CD4-positive, alpha-beta T cell treated with Interleukin-10 for 1 hour (primary cell): ENCODE results near the gene CRNKL1.
"Not testable (repeated sequence)": the region's sequence is repeated elsewhere in the genome, so short reads cannot be mapped to it uniquely, and the experiment has no call there.

Experiments used
- DNase-seq: peaks from one replicate; pipeline ENCODE4 v3.0.0-alpha.2; 2020

The CRNKL1 gene

DNA sequence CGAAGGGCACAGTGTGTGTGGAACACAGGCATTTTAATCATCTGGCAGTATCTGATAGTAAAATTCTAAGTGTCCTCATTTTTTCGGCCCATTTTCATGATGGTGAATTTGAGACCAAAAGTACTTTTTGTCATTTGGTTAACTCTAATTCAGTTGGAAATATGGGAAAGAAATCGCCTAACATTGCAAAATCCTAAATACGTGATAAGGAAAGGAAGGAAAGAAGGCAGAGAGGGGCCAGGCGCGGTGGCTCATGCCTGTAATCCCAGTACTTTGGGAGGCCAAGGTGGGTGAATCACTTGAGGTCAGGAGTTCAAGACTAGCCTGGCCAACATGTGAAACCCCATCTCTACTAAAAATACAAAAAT is 48.3 kb downstream of the CRNKL1 start:
- not testable (repeated sequence) for DNase-seq

GRCh38 chr20:20003031-20003954 is 49.0 kb downstream of the CRNKL1 start:
- DNase-seq = no peak

DNA sequence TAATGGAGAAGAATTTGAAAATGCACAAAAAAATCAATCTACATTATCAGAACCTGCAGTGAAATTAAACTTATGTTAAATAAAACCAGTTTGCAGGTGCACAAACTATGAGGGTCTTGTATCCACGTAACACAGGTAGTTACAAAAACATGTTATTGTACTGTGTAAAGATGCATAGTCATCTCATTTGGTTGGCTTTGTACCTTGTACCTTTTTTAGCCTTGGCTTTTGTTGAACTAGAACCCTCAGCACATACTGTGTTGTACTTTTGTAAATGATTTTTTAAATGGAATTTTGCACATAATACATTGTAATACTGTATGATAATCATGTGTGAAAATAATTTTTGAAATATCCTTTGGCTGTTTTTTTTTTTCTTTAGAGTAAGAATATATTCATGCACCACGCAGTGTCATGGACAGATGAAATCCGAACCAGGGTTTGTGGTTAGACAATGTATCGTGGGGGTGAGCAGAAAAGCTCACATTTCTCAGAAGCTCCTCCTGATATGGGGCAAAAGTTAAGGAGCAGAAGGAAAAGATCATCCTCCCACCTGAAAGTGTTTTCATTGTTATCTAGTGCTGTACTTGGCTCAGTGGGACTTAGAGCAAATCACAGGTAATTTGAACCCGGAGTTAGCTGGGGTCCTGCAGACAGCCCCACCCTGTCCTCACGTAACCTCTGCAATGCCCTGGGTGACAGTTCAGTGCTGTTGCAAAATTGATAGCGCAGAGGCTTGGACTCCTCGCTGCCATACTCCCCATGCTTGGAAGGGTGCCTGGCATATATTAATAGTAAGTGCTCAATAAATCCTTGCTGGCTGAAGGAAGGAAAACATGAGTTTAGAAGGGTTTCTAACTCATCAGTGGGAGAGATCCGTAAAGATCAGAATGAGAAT is 49.9 kb downstream of the CRNKL1 start:
- DNase-seq = no peak

DNA sequence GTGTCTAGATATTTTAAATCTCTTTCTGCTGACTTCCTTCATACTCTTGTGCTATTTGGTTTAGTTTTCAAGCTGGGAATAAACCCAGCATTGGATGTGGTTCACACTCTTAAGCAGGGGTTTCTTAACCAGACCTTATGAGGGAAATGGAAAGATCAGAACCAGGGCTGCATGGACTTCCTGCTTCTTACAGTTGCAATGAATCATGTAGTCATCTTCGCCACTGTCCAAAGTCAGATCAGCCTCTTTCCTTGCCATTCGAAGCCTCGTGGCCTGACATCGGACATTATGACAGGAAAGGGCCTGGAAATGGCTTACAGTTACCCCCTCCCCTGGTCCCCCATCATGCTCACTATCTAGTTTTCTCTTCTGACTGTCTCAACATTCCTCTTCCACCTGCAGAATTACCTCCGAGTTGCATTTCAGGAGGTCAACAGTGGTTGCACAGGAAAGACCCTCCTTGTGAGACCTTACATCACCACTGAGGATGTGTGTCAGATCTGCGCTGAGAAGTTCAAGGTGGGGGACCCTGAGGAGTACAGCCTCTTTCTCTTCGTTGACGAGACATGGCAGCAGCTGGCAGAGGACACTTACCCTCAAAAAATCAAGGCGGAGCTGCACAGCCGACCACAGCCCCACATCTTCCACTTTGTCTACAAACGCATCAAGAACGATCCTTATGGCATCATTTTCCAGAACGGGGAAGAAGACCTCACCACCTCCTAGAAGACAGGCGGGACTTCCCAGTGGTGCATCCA is 51.9 kb downstream of the CRNKL1 start:
- no peak for DNase-seq

DNA sequence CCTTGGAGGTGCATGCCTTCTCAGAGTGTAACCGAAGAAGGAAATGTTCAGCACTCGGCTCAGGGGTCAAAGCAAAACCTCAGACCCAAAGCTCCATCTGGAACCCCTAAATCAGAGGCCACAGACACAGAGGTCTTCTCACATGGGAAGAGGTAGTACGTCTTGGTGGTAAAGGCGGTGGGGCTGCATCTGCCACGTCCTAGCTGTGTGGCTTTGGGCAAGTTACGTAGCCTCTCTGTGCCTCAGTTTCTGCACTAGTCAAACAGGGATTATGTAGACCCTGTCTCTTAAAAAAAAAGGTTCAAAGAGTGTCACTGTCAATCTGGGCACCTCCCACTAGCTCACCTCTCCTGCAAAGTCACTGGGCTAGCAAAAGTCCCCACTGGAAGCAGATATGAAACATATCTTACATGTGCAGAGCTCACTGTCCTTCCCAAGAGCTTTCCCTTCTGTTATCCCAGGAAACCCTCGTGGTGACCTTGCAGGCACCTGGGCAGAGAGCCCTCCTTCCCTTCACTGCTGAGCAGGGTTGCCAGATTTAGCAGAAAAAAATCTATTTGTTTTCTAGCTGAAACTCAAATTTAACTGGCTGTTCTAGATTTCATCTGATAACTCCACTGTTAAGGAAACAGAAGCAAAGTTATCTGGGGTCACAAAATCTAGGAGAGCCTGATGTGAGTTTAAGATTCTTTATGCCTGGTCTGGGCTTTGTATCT is 53.1 kb downstream of the CRNKL1 start:
- DNase-seq = no peak

- no peak for DNase-seq
Measured at GRCh38 chr20:19996917-19997316, 55.3 kb downstream of the CRNKL1 start.

GRCh38 chr20:19996222-19996621 is 56.0 kb downstream of the CRNKL1 start:
- no peak for DNase-seq

DNA sequence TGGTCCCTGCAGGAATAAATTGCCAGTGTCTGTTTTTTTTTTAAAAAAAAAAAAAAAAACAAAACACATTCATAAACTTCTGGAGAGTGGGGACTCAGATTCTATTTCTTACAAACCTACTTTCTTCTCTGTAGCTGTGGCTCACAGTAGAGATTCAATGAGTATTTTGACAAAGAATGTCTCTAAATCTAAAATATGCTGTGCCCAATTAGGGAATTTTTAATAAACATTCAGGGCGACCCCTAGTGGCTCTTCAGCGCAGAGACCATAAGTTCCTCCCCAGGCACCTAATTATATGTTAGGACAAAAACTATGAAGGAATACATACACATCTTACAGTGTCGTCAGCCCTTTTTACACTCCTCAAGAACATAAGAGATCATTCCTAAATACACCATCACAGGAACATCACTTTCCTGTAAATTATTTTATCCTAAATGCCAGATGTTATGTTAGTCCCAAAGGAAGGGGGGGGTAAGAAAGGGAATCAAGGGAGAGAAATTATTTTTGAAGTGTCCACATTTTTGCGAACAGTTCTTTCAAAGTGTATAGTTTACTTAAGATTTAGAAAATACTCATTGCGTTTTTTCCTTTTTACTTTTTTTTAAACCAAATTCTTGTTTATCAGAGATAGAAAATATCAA is 56.9 kb downstream of the CRNKL1 start:
- DNase-seq = peak; percentile 51

GRCh38 chr20:19993958-19994669 is 58.2 kb downstream of the CRNKL1 start:
- no peak for DNase-seq

DNA sequence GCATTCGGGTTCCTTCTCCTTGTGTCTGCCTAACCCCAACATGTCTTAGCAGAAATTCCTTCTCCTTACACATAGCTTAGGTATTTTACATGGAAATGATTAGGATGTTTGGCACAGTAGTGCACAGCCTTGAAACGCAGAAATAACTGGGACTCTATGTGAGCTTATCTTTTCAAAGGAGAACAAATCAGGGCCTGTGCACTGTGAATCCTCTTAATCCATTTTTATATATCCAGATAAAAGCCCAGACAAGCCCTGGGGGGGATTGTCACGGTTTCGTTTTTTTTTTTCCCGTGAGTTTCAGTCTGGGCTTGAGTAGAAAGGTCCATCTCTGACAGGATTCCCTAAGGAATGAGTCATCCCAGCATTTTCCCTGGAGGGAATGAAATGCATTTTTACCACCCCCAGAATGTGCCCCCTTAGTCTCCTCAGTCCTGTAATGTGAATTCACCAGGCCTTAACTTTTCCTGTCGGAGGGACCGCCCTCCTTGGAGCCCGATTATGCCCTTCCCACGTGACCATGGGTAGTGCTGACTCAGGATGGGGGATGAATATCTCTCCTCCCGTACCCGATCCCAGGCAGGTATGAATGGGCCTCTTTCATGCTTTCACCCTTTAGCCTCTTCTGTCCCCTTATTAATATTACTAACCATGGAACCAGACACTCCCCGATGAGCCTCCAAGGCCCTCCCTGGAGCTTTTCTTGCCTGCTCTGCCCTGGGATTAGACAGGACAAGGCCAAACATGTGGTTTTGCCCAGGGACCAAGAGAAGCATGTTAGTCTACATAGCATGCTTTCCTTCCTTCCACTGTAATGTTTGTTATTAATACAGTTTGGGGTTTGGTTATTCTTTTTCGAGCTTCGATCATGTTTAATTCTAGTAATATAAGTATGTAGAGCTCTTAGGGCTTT is 59.0 kb downstream of the CRNKL1 start:
- no peak for DNase-seq

DNA sequence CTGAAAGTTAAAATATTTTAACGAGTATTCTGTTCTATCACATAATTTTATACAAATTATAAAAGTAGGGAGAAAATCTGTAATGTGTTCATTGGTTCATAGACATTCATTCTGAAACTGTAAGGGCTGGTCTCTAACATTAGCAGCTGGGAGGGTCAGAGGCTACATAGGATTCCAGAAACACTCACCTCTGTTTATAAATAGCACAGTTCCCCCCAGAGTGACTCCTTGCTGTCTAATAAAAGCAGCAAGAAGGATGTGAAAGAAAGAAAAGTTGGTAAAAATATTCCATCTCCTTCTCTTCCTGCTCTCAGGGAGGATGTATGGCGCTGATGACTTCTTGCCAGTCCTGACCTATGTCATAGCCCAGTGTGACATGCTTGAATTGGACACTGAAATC is 60.4 kb downstream of the CRNKL1 start:
- no peak for DNase-seq

DNA sequence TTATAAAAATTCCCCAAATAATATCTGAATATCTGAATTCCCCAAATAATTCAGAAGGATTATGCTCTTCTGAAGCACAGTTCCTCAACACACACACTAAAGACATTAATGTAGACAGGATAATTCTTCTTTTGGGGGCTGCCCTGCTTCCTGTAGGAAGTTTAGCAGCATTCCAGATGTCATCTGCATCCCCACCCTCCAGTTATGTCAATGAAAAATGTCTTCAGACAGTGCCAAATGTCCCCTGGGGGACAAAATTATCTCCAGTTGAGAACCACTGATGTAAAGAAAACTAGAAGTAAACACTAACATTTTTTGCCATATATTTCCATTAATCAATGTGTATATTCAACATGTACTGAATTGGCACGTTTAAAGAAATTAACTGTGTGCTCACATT is 61.0 kb downstream of the CRNKL1 start:
- DNase-seq = no peak

GRCh38 chr20:19990850-19991249 is 61.4 kb downstream of the CRNKL1 start:
- DNase-seq = no peak

DNA sequence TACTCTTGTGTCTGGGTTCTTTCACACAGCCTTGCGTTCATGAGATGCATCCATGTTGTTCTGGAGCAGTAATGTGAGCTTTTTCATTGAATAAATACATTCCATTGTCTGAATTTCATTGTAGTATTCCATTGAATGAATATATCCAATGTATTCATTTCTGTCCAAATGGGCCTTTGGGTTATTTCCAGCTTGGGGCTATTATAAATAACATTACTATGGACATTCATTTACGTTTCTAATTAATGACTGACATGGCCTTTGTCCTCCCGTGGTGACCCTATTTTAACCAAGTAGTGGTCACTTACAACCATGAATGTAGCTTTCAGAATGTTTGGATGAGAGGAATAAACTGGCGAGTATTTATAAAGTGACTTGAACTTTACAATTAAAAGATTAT is 65.2 kb downstream of the CRNKL1 start:
- DNase-seq = no peak

DNA sequence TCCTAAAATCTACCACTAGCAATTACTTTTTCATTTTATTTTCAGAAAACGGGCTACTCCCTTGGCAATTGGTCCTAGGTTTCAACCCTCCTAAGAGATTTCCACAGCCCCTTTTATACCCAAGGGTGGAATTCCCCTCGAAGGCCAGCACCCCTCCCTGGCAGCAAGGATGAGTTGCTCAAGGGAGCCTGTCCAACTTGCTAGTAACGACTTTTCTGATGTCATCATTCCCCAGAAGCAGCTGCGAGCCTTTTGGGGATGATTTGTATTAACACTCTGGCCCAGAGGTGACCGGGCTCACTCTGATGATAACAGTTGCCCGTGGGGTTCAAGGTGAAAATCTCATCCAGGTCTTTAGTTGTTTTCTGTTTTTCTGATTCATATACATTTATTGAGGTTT is 65.8 kb downstream of the CRNKL1 start:
- DNase-seq = no peak
